ENCODE data around the gene SLC24A4.

DNA sequence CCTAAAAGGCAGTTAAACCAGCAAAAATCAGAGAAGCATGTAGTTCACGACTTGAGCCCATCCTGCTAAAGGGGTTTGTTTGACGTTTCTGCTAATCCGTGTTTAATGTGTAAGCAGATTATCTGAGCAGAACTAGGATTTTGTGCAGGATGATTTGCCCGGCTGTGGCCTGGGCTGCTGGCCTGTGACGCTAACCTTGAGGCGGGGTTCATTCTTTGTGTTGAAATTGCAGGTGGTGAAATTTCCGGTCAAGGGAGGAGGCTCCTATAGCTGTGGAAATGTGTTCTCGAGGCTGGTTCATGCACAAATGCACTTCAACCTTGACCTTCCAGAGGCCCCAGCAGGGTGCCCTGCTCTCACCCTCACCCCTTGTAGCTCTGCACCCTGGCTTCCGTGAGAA is 63.7 kb downstream of the SLC24A4 start:
- no peak for TF ChIP-seq GABPA (IDR thresholded peaks at IDR 0.05; ENCODE audit: low read depth)
- TF ChIP-seq, protein P1, sequence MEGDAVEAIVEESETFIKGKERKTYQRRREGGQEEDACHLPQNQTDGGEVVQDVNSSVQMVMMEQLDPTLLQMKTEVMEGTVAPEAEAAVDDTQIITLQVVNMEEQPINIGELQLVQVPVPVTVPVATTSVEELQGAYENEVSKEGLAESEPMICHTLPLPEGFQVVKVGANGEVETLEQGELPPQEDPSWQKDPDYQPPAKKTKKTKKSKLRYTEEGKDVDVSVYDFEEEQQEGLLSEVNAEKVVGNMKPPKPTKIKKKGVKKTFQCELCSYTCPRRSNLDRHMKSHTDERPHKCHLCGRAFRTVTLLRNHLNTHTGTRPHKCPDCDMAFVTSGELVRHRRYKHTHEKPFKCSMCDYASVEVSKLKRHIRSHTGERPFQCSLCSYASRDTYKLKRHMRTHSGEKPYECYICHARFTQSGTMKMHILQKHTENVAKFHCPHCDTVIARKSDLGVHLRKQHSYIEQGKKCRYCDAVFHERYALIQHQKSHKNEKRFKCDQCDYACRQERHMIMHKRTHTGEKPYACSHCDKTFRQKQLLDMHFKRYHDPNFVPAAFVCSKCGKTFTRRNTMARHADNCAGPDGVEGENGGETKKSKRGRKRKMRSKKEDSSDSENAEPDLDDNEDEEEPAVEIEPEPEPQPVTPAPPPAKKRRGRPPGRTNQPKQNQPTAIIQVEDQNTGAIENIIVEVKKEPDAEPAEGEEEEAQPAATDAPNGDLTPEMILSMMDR (IDR thresholded peaks at IDR 0.05; ENCODE audit: insufficient read depth, low read length), result no peak
- no peak for TF ChIP-seq POLR2AphosphoS5 (IDR thresholded peaks at IDR 0.05; ENCODE audit: low read depth)
- no peak for TF ChIP-seq SPI1 (IDR thresholded peaks at IDR 0.05; ENCODE audit: borderline replicate concordance, low read depth)
- no peak for TF ChIP-seq REST (IDR thresholded peaks at IDR 0.05; ENCODE audit: insufficient replicate concordance, low read depth)
